Right lobe of liver (tissue), 4 donors: ENCODE data around the gene YDJC.

Source experiments
- POLR2A ChIP-seq: fragments of 450-650 bp; IDR thresholded peaks from one replicate; pipeline ENCODE4 v1.6.1; 2017; ENCODE audit warnings: antibody characterized with exemption, mild to moderate bottlenecking
- TF ChIP-seq, protein P1 (sequence below), 4 donors: fragments of 200-600 bp in 3 of 4; fragments of 450-650 bp in 1 of 4; IDR thresholded peaks; one replicate each; pipeline versions ENCODE4 v1.5.1 to v1.8.0; 2016 to 2022; ENCODE audit warnings: antibody characterized with exemption in 4 of 4, mild to moderate bottlenecking in 2 of 4
- donor health status: DM: no; HTN: no; CAD: no.
- donor health status: DM: no; HTN: no; CAD: no.
- donor health status: DM: no; HTN: yes; CAD: no.

- TF ChIP-seq, protein P1, sequence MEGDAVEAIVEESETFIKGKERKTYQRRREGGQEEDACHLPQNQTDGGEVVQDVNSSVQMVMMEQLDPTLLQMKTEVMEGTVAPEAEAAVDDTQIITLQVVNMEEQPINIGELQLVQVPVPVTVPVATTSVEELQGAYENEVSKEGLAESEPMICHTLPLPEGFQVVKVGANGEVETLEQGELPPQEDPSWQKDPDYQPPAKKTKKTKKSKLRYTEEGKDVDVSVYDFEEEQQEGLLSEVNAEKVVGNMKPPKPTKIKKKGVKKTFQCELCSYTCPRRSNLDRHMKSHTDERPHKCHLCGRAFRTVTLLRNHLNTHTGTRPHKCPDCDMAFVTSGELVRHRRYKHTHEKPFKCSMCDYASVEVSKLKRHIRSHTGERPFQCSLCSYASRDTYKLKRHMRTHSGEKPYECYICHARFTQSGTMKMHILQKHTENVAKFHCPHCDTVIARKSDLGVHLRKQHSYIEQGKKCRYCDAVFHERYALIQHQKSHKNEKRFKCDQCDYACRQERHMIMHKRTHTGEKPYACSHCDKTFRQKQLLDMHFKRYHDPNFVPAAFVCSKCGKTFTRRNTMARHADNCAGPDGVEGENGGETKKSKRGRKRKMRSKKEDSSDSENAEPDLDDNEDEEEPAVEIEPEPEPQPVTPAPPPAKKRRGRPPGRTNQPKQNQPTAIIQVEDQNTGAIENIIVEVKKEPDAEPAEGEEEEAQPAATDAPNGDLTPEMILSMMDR (IDR thresholded peaks at IDR 0.05): no peak
- no peak for TF ChIP-seq POLR2A
Observed at GRCh38 chr22:21666786-21667185, 37.0 kb upstream of the YDJC start.
